Measurements from ENCODE around the gene DPAGT1.

GRCh38 chr11:119148720-119149017, 47.0 kb upstream of the DPAGT1 start:
- TF ChIP-seq CTCF (conservative IDR thresholded peaks at IDR 0.05) (no peak), ZFX (IDR thresholded peaks at IDR 0.05) (no peak)
